Esophagus muscularis mucosa (tissue), 4 donors: ENCODE measurements around the gene FAM193A.
"Not testable (repeated sequence)": the region's sequence is repeated elsewhere in the genome, so short reads cannot be mapped to it uniquely, and the experiment has no call there.

Source experiments
- EP300 ChIP-seq: sonication (generic); formaldehyde crosslinking; IDR thresholded peaks from one replicate; pipeline ENCODE4 v1.6.1; 2017; ENCODE audit warnings: antibody characterized with exemption
- POLR2A ChIP-seq: fragments of 450-650 bp; IDR thresholded peaks from one replicate; pipeline ENCODE4 v1.6.1; 2017; ENCODE audit warnings: antibody characterized with exemption, moderate library complexity, mild to moderate bottlenecking, low read depth
- TF ChIP-seq, protein P1 (sequence below), 3 experiments: fragments of 200-600 bp in 2 of 3; fragments of 450-650 bp in 1 of 3; sonication (generic) in 2 of 3; IDR thresholded peaks; one replicate each; pipeline ENCODE4 v1.5.1; 2017 to 2019; ENCODE audit warnings: antibody characterized with exemption in 3 of 3, mild to moderate bottlenecking in 2 of 3, moderate library complexity in 1 of 3

DNA sequence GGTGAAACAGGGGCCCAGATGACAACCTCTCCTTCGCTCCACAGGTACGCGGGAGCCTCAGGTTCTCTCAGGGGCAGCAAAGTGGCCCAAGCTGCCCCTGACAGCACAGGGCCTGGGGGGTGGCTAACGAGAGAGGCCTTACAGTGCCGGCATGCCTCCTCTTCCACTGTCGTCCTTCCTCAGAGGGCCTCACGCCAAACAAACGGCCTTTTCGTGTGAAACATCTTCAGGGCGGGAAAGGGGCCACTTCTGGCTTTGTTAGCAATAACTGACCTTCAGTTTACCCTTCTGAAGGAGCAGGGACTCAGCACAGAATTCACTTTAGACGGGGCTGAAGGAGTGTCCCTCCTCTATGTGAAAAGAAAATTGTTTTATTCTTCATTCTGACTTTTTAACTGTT lies 21.5 kb upstream of the FAM193A start:
- TF ChIP-seq, protein P1, sequence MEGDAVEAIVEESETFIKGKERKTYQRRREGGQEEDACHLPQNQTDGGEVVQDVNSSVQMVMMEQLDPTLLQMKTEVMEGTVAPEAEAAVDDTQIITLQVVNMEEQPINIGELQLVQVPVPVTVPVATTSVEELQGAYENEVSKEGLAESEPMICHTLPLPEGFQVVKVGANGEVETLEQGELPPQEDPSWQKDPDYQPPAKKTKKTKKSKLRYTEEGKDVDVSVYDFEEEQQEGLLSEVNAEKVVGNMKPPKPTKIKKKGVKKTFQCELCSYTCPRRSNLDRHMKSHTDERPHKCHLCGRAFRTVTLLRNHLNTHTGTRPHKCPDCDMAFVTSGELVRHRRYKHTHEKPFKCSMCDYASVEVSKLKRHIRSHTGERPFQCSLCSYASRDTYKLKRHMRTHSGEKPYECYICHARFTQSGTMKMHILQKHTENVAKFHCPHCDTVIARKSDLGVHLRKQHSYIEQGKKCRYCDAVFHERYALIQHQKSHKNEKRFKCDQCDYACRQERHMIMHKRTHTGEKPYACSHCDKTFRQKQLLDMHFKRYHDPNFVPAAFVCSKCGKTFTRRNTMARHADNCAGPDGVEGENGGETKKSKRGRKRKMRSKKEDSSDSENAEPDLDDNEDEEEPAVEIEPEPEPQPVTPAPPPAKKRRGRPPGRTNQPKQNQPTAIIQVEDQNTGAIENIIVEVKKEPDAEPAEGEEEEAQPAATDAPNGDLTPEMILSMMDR (IDR thresholded peaks at IDR 0.05), result not testable (repeated sequence)
- not testable (repeated sequence) for TF ChIP-seq POLR2A, EP300
